GM18909 (cell line): ENCODE results near the gene EPHA2.

Experiments
- ATAC-seq: cut with Tn5 transposase; IDR thresholded peaks from one replicate; pipeline ENCODE4 v1.9.1; 2021; ENCODE audit warnings: mild to moderate bottlenecking; ENCODE audit not compliant: unreplicated experiment, poor library complexity

EPHA2 gene

GRCh38 chr1:16078925-16079656 lies 76.8 kb downstream of the EPHA2 start:
- peak; percentile 46 for ATAC-seq

DNA sequence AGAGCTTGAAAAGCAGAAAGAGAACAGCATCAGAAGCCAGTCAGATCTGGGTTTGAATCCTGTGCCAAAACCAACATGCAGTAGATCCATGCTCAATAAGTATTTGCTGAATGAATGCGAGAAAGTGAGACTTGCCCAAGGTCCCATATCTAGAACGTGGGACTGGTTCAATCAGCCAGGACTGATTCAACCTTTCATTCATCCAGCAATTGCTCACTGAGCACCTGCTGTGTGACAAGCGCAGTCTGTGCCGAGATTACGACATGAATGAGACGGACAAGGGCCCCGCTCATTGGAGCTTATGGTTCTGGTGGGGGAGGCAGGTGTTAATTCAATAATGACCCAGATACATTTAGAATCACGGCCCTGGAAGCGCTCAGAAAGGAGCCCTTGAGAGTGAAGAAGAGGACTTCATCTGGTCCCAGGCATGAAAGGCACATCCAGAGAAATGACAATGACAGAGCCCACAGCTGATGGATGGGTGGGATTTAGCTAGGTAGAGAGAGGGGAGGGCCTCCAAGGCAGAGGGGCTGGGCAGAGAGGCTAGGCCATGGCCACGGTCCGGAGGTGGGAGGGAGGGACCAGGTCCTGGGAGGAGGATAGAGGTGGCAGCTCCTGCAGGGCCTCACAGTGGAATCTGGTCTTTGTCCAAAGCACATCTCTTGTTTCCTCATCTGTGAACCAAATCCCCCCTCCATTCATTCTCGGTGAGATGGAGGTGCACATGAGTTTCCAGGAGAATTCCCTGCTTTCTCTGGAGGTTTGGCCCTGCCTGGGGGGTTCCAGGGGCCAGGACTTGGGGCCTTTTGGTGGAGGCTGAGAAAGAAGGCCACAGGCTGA lies 78.2 kb downstream of the EPHA2 start:
- ATAC-seq: no peak

DNA sequence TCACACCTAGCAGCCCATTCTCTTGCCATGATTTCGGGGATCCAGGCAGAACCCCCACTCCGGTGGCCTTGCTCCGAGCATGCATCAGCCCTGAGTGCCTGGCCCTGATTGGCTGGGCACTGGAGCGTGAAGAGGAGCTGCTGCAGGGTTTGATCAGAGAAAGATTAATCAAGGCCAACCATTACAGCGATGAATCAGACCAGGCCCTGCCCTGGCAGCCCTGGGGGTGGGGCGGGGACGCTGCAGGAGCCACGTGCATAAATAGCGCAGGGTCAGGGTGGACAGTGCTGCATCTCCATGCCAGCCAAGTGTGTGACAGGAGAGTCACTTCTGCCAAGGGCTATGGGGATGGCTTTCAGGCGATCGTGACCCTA lies 79.0 kb downstream of the EPHA2 start:
- no peak for ATAC-seq

DNA sequence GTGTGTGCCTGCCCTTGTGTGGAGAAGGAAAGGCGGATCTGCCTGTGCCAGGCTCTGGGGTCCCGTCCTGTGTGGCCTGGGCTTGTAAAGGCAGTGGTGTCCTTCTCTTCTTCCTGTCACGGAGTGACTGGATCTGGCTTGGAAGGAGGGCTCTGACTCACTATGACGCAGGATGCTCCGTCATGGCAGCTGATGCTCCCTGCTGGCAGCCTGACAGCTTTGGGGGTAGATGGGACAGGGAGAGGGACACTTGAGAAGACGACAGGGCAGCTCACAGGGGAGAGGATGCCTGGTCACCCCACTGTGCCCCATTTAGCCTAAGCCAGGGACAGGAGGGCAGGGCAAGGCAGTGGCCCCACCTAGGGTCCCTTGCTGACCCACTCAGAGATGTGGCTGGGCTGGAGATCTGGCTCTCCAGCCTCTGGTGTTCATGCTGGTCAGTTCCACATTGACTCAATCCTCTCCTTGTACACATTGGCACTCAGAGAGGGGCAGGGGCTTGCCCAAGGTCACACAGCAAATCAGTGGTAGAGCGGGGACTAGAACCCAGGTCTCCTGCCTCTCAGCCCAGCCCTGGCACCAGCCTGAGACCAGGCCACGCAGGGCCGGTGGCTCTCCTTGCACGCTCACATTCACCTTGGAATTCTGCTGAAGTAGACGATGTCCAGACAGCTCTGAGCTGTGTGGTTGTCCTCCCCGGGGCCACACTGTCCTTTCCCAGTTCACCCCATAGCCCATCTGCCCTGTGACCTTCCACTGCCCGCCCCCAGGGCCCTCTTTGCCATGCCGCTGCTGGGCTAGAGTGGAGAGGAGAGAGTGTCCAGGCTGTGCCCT lies 79.6 kb downstream of the EPHA2 start:
- no peak for ATAC-seq

DNA sequence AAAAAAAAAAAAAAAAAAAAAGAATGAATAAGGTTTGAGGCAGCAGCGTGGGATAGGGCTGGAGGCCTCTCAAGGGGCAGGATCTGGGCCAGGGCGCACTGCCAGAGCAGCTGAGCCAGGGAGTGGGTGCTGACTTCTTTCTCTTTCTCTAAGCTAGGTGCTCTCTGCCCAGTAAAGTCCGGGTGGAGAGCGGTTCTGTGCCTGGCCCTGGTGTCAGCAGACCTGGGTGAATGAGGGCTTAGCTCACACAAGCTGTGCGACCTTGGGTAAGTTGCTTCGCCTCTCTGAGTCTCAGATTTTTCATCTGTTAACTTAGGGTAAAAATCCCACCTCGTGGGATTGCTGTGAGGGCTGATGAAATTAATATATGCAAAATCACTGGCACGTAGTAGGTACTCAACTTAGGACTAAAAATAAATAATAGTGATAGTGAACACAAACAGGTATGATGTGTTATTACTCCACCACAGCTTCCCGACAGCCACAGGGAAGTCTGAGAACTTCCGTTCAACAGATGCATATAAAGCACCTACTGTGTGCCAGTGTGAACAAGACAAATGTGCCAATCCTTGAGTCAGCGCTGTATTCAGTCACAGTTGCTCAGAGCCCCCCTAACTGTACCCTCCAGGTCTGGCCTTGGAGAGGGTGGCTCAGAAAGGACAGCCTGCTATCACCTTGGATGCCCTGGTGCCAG lies 80.4 kb downstream of the EPHA2 start:
- no peak for ATAC-seq
